ENCODE data around the gene TTYH3.

DNA sequence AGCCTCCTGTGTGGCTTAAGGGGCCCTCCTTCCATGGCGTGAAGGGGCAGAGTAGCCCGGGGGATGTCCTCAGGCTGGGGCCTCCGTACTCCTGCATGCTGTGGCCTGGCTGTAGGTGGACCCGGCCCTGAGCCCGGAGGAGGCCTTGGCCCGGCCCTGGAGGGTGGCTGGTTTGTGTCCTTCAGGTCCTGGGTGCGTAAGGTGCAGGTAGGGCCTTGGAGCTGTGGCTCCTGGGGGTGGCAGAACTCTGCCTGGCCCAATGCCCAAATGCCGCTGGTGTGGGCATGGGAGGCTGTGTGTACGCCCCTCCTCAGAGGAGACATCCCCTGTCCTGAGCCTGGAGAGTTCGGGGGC lies 29.3 kb downstream of the TTYH3 start:
- TF ChIP-seq L3MBTL2 (conservative IDR thresholded peaks at IDR 0.05): no peak
- TF ChIP-seq FOXM1 (IDR thresholded peaks at IDR 0.05; ENCODE audit: borderline replicate concordance): no peak
- TF ChIP-seq SP1 (IDR thresholded peaks at IDR 0.05): no peak
- TF ChIP-seq FOXK2 (IDR thresholded peaks at IDR 0.05): no peak
- TF ChIP-seq NFRKB (IDR thresholded peaks at IDR 0.05): no peak
- no peak for TF ChIP-seq ARNT (IDR thresholded peaks at IDR 0.05)
- TF ChIP-seq ZNF384 (IDR thresholded peaks at IDR 0.05): no peak
- no peak for TF ChIP-seq BHLHE40 (IDR thresholded peaks at IDR 0.05; ENCODE audit: borderline replicate concordance)
- TF ChIP-seq TARDBP (IDR thresholded peaks at IDR 0.05): no peak
- TF ChIP-seq, protein P1, sequence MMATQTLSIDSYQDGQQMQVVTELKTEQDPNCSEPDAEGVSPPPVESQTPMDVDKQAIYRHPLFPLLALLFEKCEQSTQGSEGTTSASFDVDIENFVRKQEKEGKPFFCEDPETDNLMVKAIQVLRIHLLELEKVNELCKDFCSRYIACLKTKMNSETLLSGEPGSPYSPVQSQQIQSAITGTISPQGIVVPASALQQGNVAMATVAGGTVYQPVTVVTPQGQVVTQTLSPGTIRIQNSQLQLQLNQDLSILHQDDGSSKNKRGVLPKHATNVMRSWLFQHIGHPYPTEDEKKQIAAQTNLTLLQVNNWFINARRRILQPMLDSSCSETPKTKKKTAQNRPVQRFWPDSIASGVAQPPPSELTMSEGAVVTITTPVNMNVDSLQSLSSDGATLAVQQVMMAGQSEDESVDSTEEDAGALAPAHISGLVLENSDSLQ (IDR thresholded peaks at IDR 0.05): no peak
- TF ChIP-seq CTBP1 (IDR thresholded peaks at IDR 0.05; ENCODE audit: borderline replicate concordance): no peak
- no peak for TF ChIP-seq SUZ12 (IDR thresholded peaks at IDR 0.05)

Data from HEK293T (cell line).